GM18520 (cell line): ENCODE measurements around the gene PARVA.

Experiments
- ATAC-seq: cut with Tn5 transposase; IDR thresholded peaks from one replicate; pipeline ENCODE4 v1.9.1; 2021; ENCODE audit not compliant: unreplicated experiment

PARVA gene

DNA sequence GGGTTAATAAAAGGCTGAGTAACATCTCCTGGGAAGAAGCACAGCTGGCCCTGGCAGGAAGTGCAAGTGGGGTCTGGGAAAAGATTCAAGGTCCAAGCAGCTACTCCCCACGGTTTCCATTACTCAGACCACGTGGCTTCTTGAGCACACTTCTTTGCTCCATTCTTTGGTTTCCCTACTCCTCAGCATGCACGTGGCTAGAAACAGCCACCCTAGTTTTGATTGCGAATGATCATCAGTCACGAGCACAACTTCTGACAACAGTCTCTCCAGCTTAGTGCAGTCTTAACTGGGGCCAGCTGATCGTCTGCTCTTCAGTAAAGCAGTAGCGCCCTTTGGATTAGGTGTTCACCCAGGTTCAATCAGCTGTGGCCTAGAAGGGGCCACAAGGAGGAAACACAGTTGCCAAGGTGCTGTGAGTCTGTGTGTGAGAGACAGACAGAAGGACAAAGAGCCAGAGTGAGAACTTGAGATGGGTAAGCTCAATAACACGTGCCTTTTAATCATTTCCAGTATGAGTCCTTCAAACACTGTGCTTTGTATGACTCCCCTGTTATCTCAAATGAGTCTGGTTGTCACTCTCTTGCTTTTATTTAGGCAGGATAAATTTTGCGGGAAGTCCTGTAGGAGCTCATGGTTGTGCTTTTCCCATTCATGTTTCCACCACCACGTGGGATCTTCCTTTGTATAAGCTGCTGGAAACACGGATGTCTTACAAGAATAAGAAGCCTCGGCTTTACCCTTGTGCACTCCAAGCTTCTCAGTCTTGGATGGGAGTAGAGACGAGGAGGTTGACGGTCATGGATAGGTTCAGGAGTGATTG lies 901 bp upstream of the PARVA start:
- ATAC-seq: no peak

- no peak for ATAC-seq
These were observed 638 bp downstream of the PARVA start for GRCh38 chr11:12377824-12378593.

DNA sequence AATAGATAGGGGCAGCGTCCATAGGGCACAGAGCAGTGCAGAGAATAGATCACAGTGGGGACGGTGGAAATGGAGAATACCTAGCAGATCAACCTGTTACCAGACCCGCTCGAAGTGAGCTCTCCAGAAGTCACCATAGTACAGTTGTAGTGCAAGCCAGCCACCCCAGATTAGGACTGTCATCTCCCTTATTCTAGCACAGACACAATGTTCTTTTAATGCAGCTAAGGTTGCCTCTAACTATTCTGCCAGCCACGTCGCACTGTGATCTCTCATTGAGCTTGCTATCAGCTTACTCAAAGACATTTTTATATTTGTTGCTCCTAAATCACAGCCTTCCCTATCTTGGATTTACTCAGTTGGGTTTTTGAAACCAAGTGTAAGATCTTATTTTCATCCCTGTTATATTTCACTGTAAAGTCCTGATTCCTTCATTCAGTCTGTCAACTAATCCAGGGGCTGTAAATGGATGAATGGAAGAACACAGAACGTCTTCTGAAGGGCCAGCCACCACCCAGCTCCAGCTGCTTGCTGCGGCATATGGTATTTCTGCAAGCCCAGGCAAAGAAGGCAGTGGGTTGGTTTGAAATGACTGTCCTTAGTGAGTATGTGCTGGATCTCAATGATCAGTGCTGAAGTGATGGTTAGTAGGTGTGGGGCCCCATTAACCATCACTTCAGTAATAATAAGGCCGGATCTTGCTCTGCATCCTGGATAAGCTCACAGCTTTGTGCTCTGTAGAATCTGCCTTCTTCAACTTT lies 3.4 kb downstream of the PARVA start:
- no peak for ATAC-seq

DNA sequence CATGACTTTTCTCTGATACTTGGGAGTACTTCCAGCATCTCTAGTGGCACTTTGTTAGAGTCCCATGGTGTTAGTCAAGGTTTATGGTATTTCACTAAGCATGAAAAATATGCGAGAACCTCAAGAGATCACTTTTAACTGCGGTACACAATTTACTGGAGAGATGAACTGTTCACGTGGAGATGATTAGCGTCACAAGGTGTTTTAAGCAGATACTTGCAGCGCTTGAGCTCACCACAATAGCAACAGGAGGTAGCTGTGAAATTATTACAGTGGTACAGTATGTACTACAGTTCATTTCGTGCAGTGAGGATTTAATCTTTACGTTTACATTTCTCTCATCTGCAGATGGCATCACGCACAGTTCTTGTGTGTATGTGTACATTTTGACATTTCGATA lies 4.5 kb downstream of the PARVA start:
- no peak for ATAC-seq

DNA sequence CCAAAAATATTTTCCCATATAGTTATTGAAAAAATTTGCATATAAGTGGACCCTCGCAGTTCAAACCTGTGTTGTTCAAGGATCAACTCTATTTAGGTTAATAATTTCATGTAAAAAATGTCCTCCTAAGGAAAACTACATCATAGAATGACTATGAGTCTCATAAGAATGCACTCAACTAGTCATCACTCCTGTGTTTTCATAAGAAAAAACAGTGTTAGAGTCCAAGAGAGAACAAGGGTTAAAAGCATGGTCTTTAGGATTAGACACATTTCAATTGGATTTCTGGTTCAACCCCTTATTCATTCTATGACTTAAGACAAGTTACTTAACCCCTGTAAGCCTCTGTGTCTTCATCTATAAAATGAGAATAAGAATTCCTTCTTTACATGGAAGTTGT lies 5.1 kb downstream of the PARVA start:
- ATAC-seq: no peak

- ATAC-seq: no peak
These were observed 8.9 kb downstream of the PARVA start for GRCh38 chr11:12386309-12386708.

- no peak for ATAC-seq
These were observed 9.4 kb downstream of the PARVA start for GRCh38 chr11:12386745-12387144.

DNA sequence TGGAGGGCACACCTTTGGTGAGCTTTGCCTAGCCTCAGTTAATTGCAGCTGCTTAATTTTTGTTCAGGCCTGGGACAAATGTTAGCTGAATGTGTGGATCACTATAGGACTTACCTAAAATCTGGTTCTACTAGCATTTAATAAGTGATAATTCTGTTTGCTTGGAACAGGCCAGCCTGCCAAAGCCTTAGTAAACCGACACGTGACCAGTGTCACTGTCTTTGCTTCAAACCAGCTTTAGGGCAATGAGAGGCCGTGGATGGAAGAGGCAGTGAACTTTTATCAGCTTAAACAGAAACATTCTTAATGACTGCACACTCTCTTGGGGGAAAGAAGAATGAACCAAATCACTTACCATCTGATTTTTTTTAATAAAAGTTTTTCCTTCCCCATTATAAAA lies 10.8 kb downstream of the PARVA start:
- ATAC-seq: no peak

DNA sequence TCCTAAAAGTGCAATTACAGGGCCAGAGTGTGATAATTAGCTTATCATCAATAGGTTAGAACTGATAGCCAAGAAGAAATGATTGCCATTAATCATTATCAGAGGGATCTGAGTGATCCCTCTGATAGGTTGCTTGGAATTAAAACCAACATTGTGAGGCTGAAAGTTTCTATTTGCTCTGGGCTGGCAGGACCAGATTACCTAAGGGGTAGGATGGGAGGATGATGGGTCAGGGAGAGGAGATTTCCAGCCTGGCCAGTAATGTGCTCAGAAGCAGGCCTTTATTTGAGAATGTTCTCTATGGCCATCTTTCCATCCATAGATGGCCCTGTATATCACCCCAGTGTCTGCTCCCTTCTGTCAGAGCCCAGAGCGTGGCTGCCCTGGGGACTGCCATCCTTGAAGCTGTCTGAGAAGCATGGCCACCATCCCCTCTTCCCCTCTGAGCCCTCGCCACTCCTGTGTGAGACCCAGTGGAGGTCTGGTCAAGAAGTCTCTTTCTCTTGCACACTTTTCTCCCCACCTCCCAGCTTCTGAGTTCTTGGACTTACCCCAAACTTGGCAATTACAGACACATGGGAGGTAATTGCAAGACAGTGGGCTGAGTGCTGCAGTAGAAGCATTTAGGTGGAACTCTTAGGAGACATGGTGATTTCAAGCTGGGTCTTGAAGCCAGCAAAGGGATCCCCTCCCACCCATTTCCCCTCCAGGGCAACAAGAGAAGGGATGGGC lies 11.7 kb downstream of the PARVA start:
- ATAC-seq: no peak

GRCh38 chr11:12389676-12390657 lies 12.6 kb downstream of the PARVA start:
- ATAC-seq: no peak

GRCh38 chr11:12390687-12391110 lies 13.3 kb downstream of the PARVA start:
- no peak for ATAC-seq

GRCh38 chr11:12392672-12393071 lies 15.3 kb downstream of the PARVA start:
- ATAC-seq: no peak

DNA sequence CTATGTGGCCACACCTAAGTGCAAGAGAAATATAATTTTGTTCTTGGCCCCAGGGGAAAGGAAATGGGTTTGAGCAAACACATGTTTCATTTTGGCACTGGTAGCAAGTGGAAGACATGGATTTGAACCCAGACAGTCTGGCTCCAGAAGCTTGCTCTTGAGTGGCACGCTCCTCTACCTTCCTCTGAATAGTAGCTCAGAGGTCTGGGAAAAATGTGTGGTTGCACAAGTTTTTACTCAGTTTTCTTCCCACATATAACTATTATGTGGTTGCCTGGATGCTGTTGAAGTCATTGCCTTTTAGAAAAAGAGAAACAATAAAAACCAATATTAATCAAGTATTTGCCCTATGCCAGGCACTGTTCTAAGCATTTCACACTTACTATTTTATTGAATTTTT lies 16.3 kb downstream of the PARVA start:
- ATAC-seq: no peak

DNA sequence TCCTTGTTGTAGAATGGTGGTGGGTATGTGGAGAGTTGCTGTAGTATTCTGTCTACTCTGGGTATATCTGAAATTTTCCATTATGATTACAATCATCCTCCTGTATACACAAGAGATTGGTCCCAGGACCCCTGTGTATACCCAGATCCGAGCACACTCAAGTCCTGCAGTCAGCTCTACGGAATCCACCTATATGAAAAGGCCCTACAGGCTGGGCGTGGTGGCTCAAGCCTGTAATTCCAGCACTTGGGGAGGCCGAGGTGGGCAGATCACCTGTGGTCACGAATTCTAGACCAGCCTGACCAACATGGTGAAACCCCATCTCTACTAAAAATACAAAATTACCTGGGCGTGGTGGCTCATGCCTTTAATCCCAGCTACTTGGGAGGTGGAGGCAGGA lies 17.2 kb downstream of the PARVA start:
- no peak for ATAC-seq

DNA sequence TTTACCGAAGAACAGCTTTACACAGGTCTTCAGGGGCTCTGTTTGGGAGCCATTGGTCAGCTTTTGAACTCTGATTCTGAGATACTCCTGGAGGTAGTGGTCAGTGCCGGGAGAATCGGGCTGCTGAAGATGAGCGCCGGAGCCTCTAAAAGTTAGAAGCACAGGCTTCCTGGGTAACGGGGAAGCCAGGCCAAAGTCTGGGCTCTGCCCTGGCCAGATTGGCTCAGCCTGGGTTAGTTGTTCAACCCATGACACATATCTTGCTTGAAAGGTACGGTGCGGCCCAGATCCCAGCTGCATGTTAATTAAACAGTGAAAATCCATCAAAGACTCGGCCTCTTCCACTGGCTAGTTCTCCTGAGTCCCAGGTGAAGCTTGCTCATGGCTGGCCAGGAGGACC lies 18.0 kb downstream of the PARVA start:
- no peak for ATAC-seq

GRCh38 chr11:12397931-12398334 lies 20.6 kb downstream of the PARVA start:
- no peak for ATAC-seq

GRCh38 chr11:12399355-12399754 lies 22.0 kb downstream of the PARVA start:
- ATAC-seq: no peak

DNA sequence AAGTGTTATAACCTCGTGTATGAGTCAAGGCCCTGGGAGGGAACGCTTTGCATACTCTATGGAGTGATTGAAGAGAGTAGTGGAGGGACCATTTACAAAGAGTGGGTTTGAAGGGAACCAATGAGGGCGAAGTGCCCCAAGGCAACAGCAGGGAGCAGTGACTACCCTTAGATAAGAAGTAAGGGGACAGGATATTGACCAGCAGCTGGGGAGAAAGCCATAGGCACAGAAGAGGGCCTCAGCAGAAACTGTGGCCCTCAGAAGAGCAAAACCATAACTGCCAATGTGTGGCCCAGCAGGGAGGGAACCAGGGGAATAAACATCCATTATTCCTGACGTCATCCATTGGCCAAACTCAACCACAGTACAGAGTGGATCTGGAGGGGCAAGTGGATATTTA lies 24.7 kb downstream of the PARVA start:
- no peak for ATAC-seq

DNA sequence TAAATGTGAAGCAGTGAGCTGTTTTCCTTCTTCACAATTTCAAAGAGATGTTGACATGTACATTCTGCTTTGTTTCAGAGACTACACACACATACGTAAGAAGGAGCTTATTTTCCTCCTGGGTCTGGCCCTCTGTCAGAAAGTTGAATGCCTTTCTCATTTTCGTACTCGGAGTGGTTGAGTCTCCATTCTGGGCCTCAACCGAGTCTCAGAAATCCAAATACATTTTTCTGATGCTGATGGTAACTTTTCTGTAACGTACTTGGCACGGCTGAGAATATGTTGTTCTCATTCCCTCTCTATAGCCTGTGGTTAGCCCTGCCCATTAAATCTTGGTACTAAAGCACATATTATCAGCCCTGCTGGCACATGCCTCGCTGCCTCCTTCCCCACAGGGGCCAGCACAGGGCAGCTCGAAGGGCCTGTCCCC lies 25.3 kb downstream of the PARVA start:
- no peak for ATAC-seq
